NCI-H526 treated with DMSO at 0.1 percent for 48 hours (cell line): ENCODE results near the gene CEP112.

Experiments
- DNase-seq: peaks from one replicate; lab custom pipeline; 2025; lab: John Stamatoyannopoulos, UW

The CEP112 gene

DNA sequence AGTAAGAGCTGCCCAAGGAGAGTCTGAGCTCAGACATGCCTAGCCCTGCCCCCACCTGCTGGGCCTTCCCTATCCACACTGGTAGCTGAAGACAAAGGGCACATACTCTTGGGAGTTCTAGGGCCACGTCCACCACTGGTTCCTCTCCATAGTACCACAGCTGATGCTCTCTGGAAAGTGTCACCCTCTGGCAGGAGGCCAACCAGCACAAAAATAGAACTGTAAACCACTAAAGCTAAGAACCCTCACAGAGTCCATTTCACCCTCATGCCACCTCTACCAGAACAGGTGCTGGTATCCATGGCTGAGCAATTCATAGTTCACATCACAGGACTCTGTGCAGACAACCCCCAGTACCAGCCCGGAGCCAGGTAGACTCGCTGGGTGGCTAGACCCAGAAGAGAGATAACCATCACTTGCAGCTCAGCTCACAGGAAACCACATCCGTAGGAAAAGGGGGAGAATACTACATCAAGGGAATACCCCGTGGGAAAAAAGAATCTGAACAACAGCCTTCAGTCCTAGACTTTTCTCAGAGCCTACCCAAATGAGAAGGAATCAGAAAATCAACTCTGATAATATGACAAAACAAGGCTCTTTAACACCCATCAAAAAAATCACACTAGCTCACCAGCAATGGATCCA lies 115.3 kb downstream of the CEP112 start:
- no peak for DNase-seq

DNA sequence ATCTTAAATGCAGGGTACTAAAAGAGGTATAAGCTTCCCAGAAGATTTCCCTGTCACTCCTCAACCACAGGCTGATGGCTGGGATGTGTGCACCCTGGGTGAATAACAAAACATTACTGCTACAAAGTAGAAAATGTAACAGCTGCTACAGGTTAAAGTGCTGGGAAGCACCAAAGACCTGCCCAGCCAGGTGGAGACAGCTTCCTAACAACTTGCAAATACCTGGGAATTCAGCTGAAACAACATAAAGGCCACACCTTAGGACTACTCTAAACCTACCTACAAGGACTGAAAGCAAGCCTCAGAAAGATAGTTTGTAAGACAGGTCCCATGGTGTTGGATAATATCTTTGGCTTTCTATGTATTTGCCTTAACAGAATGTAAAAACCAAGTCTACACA lies 118.5 kb downstream of the CEP112 start:
- DNase-seq: no peak

DNA sequence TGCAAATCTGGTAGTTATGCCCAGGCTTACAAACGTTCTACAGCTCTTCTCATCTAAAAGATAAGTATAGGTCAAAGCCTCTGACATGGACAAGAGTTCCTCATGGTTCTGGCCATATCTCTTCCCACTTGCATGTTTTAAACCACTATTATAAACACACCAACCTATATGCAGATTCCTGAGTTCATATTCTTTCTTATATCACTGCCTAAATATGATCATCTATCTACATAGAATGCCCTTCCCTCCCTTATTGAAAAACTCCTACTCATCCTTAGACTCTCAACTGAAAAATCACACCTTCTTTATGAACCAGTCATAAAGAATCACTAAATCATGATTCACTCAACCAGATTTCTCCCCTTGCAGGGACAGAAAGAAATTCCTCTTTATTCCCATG lies 128.2 kb downstream of the CEP112 start:
- no peak for DNase-seq

DNA sequence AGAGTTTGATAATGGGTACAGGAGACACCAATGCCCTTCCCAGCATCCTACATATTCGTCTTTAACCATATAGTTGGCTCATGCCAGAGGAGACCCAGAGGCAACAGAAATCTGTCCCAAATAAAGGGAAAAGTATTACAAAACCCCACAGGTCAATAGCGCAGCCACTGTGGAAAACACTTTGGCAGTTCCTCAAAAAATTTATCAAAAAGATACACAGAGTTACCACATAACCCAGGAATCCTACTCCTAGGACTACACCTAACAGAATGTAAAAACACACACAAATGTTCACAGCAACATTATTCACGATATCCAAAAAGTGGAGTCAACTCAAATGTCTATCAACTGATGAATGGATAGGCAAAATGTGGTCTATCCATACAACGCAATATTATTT lies 135.8 kb downstream of the CEP112 start:
- no peak for DNase-seq

DNA sequence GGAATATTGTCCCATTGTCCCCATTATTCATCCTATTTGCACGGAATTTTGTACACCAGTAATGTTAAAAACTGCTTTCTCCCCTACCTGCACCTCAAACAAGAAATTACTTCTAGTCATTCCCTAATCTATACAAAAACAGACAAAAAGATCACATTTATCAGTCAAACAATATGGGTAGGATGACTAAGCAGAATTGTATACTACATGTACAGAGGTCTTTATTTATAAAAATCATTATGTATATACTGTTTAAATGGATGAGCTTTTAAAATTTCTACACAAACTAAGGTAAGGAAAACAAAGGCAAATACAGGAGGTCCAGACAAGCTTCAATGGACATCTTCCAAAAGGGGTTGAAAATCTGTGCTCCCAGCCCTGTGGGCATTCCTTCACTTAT lies 137.7 kb downstream of the CEP112 start:
- DNase-seq: no peak

DNA sequence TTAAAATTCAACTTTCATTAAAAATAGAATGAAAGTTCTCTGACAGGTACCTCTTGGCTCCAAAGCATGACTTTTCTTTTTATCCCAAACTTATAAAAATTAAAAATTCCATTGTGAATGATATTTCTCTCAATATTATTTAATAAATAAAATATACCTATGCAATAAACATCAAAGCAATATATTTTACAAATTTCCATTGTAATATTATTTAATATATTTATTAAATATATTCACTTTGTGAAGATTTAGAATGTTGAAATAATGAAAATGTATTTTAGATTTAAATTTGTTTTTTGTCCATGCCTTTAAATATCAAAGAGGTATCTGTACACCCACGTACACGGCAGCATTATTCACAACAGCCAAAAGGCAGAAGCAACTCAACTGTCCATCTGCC lies 147.8 kb downstream of the CEP112 start:
- DNase-seq: no peak

DNA sequence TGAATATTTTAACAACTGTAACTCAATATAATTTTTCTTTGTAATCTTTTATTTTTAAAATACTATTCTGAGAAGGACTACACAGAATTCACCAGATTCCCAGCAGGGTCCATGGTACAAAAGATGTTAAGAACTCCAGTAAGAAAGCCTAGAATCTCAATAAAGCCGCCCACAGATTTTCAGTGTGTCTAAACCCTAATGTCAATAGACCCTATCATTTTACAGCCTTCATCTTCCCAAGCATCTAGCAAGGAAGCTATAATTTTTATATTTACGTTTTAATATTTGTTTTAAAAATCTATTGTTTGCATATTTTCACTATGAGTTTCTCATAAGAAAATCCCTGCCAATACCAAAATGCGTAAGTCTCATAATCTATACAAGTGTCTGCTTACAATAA lies 148.5 kb downstream of the CEP112 start:
- no peak for DNase-seq

DNA sequence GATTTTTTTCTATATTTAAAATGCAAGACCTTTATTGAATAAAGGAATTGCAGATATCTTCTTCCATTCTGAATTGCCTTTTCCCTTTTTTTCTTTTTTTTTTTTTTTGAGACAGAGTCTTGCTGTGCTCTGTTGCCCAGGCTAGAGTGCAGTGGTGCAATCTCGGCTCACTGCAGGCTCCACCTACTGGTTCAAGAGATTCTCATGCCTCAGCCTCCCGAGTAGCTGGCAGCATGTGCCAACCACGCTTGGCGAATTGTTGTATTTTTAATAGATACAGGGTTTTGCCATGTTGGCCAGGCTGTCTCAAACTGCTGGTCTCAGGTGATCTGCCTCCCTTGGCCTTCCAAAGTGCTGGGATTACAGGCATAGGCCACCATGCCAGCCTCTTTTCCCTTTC lies 151.5 kb downstream of the CEP112 start:
- no peak for DNase-seq

DNA sequence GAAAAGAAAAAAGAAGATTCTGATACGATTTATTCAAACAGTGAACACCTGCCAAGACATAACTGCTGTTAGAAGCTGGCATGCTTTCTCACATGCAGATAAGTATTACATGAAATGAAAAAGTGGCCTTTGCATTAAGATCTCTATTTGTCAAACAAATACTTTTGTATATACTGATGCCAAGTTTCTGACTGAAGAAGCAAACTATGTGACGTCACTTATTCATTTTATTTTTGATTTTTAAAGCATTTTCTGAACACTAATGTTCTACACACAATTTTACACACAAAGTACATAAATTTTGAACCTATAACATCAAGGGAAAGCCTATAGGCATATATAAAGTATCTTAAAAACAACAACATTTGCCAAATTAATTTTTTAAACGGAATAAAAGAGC lies 153.8 kb downstream of the CEP112 start:
- DNase-seq: no peak

DNA sequence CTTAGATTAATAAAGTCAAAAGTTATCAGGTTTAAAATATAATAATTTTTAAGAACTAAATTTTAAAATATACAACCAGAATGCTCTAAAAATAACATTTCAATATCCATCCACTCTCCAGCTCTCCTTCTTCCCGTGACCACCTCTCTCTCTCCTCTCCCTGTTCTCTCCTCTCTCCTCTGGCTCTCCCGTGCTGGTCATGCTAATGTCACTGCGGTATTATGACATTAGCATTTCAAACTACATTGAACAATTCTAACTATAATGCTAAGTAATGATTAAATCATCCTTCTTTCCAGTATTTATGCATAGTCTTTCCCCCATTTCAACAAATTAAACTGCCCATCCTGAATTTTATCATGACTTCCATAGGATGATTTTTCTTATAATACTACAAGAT lies 154.7 kb downstream of the CEP112 start:
- DNase-seq: no peak

DNA sequence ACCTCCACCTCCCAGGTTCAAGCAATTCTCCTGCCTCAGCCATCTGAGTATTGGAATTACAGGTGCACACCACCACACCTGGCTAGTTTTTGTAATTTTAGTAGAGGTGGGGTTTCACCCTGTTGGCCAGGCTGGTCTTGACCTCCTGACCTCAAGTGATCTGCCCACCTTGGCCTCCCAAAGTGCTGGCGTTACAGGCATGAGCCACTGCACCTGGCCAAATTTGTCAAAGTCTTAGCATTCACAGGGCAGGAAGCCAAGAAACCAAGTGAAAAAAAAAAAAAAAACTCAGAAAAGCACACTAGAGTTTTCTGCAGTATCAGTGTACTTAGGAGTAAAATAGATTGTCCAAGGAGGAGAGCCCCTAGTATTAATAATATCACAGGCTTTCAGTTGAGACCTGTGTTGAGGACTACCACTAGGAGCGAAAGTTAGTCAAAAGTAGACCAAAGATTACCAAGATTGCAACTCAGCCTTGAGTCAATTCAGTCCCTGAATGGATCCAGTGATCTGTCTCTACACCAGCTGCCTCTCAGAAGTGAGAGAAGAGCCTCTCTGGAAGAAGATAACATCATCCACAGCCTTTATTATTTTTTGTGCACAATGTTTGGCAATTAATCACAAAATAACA lies 159.7 kb downstream of the CEP112 start:
- DNase-seq: no peak

DNA sequence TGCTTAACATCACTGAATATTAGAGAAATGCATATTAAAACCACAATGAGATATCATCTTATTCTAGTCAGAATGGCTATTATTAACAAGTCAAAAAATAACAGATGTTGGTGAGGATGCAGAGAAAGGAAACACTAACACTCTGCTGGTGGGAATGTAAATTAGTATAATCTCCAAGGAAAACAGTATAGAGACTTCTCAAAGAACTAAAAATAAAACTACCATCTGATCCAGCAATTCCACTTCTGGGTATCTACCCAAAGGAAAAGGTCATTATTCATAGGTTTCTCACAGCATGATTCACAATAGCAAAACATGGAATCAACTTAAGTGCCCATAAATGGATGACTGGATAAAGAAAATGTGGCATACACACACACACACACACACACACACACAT lies 166.4 kb downstream of the CEP112 start:
- DNase-seq: no peak

DNA sequence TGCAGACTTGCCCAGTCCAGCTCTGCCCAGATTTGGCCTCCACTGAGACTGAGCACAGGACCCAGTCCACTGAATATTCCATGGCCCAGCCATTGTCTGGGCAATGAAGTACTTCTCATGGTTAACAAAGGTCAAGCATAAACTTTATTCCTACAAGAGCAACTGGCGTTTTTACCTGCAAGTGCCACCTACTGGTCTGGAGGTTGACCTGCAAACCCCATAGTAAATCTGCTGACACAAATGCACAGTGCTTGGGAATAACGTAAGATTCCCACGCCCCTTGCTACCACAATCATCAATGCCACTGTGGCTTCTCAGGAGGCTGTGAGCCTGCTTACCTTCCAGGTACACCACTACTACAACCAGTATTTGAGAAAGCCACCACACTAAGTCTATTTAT lies 170.2 kb downstream of the CEP112 start:
- no peak for DNase-seq

DNA sequence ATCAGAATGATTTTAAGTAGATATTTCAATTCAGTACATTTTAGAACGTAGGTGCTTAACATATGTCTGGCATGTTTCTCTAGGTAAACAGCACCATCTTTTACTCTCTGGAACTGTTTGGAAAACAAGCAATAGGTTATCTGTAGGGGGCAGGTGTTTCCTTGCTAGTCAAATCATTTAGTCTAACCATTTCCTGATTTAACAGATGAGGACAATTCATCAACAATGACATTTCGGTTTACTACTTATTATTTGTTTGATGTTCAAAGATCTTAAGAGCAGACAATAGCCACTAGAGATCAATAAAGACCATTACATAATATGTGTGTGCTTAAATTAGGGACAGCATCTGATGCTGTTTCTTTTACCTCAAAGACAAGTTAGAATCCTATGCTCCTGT lies 173.1 kb downstream of the CEP112 start:
- DNase-seq: no peak

DNA sequence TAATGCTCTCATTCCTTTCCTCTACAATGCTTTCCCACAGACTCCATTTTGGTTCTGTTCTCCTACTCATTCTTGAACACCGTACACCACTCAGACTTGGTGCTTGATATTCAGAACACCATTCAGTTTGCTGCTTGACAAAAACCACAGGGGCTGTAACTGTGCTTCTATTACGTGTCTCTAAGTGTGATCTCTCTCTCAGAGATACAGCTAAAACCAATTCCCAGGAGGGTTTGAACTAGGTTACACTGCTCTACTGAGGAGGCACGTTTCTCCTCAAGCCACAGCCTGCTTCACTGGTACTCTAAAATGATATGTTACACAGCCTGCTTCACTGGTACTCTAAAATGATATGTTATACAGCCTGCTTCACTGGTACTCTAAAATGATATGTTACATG lies 175.7 kb downstream of the CEP112 start:
- DNase-seq: no peak

DNA sequence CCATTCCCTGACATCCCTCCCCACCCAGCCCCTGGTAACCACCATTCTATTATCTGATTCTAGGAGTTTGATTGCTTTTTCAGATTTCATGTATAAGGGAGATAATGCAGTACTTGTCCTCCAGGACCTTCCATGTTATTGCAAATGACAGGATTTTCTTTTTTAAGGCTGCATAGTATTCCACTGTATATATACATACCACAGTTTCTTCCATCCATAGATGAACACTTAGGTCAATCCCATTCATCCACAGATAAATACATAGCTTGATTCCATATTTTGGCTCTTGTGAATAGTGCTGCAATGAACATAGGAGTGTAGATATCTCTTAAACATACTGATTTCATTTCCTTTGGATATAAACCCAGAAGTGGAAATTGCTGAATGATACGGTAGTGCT lies 183.3 kb downstream of the CEP112 start:
- no peak for DNase-seq

DNA sequence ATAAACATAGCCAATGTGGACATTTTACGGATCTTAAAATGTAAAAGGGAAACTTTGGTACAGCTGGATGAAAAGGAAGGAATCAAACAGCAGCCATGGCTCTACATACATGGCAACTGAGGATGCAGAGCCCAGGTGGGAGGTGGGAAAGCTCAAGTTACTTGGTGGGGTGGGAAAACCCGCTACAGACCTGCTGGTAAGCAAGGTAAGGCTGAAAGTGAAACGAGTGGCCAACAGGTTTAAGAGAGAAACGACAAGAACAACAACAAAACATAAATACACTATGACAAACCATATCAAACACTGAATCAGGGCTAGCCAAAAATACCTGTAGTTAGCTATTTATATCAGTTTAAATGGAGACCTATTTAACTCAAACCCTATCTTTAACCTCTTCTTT lies 185.3 kb downstream of the CEP112 start:
- no peak for DNase-seq

DNA sequence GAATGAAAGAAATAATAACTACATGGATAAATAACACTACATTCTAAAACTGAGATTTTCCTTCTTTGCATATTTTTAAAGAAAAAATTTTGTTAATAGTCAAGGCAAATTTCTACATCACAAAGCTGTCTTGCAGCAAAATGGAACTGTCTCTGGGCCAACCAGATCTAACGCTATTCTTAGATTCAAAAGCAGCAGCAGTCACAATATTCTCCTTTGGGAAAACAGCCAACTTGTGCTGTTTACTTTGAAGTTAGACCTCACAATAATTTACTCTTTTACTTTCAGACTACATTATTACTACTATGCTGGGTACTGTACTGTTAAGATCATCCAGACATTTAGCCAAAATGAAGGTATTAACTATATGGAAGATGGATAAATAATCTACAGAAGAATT lies 189.1 kb downstream of the CEP112 start:
- no peak for DNase-seq

DNA sequence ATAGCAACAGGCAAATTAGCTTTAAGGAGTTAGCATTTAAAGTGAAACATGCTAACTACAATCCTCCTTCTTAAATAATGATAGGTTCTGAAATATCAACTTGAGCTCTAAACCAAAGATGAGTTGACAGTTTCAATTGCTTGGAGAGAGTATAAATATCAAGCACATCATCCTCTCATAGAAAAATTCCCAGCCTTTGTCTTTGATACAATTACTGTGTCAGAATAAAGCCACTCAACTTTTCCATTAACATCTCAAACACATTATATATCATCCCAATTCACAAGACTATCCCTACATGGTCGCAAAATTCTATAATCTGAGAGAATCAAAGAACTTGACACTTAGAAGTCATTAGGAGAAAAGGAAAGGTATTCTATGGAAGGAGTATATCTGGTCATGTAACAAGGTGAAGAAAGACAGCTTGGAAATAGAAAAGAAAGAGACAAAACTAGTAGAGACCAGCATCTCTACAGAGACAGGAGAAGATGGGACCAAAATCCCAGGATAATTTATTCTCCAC lies 189.8 kb downstream of the CEP112 start:
- no peak for DNase-seq

DNA sequence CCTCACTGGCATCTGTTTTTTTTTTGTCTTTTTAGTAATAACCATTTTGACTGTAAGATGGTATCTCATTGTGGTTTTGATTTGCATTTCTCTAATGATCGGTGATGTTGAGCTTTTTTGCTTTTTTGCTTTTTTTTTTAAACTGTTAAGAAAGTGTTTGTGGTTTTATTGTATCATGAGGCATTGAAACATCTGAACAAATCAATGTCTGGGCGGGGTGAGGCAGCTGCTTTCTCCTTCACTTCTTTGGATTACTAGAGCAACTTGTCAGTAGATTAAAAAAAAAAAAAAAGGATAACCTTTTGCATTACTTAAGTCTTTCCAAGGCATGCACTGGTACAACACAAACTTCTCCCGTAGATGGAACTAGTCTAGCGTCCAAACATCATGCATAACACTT lies 191.7 kb downstream of the CEP112 start:
- no peak for DNase-seq

DNA sequence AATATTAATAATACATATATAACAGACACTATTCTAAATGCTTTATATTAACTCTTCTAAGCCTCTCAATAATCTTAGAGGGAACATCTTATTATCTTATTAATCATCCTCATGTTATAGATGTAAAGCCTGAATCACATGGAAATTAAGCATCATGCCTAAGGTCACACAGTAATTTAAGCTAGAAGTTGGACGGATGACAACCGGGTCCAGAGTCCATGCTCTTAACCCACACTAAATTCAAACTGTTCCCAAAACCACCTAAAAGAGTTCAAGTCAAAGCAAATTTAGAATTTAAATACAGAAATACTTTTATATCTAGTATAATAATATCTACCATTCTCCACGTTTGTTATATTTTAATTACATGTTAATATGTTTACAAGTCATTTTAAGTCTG lies 193.3 kb downstream of the CEP112 start:
- no peak for DNase-seq

DNA sequence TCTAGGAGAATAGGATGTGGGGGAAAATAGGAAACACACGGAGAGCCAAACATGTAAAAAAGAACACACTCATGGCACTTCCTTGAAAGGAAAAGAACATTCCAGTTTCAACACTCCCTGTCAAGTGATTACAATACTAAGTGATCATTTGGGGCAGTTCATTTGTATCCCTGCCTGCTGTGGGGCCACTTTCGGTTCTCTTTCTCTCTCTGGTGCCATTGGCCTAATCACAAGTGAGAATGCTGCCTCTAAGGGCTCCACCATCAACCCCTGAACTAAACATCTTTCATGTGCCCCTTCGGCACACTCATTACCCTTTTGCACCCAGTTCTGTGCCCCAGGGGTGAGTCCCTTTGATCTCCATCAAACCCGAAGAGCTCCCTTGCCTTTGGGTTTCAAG lies 197.3 kb downstream of the CEP112 start:
- DNase-seq: no peak

DNA sequence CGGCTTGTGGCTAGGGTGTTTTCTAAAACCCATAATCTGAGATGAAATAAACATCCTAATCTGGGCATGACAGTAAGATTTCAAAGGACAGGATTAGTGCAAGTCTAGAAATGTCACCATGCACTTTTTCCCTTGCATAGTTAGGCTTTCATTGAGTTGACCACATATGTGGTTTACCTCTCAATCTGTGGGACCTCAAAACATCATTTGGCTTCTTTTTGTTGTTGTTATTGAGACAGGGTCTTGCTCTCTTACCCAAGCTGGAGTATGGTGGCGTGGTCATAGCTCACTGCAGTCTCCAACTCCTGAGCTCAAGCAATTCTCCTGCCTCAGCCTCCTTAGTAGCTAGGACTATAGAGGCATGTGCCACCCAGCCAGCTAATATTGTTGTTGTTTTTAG lies 197.8 kb downstream of the CEP112 start:
- no peak for DNase-seq

DNA sequence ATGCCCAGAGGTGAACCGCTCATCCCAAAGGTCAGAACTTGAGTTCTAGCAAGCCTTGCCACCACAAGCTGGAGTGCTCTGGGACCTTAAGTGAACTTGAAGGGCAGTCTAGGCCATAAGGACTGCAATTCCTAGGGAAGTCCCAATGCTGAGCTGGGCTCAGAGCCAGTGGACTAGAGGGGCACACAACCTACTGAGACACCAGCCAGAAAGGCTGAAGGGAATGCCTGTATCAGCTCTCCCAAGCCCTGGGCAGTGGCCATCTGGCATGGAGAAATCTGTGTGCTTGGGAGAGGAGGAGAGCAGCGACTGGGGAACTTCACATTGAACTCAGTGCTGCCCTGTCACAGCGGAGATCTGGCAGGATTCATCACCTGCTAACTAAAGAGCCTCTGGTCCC lies 201.3 kb downstream of the CEP112 start:
- DNase-seq: no peak
